Panc1 (cell line): ENCODE data around the gene FCN3.

Experiments
- CTCF ChIP-seq: fragments of 450-650 bp; IDR thresholded peaks from 2 replicates; pipeline ENCODE4 v1.5.1; 2017; ENCODE audit warnings: mild to moderate bottlenecking
- POLR2AphosphoS5 ChIP-seq: IDR thresholded peaks from 2 replicates; pipeline ENCODE4 v1.6.1; 2012; ENCODE audit warnings: mild to moderate bottlenecking, low read depth, low read length, moderate library complexity
- REST ChIP-seq, 2 experiments: IDR thresholded peaks; 2 replicates each; pipeline ENCODE4 v1.6.1; 2011 to 2012; ENCODE audit warnings: low read depth in 2 of 2, control low read depth in 1 of 2, low read length in 1 of 2, mild to moderate bottlenecking in 1 of 2, moderate library complexity in 1 of 2; ENCODE audit not compliant: insufficient read depth in 1 of 2
- SIN3A ChIP-seq: IDR thresholded peaks from 2 replicates; pipeline ENCODE4 v1.6.1; 2012; ENCODE audit warnings: low read depth, mild to moderate bottlenecking, low read length, moderate library complexity, borderline replicate concordance; ENCODE audit not compliant: insufficient read depth

GRCh38 chr1:27355683-27356082 lies 18.9 kb downstream of the FCN3 start:
- no peak for TF ChIP-seq CTCF
- TF ChIP-seq POLR2AphosphoS5: no peak
- TF ChIP-seq SIN3A: no peak
- no peak for TF ChIP-seq REST (IDR thresholded peaks at IDR 0.05; ENCODE audit: insufficient read depth in 1 of 2, low read depth in 2 of 2, low read length in 1 of 2)
